Liver (tissue), 9 donors: Measurements from ENCODE around the gene CPA2. TPM values are rescaled to one million over a fixed set of nuclear protein-coding genes. Genes with fewer than 3 reads are reported as not detected.

Experiments
- DNase-seq: peaks from one replicate; pipeline ENCODE4 v3.0.0-alpha.2; 2017; ENCODE audit warnings: low spot score
- H3K27ac ChIP-seq, 2 donors: one replicate each; pipeline ENCODE4 v1.7.0; 2013; ENCODE audit warnings: inconsistent platforms in 2 of 2, low read length in 2 of 2, control low read depth in 1 of 2, low read depth in 1 of 2, mild to moderate bottlenecking in 1 of 2
- H3K27me3 ChIP-seq, 4 donors: one replicate each; pipeline versions ENCODE4 v1.6.1 to v1.7.0; 2013; ENCODE audit warnings: low read length in 3 of 4, inconsistent platforms in 1 of 4, mild to moderate bottlenecking in 1 of 4, moderate library complexity in 1 of 4; ENCODE audit not compliant: control insufficient read depth in 4 of 4, insufficient read depth in 4 of 4
- H3K36me3 ChIP-seq, 4 donors: one replicate each; pipeline versions ENCODE4 v1.6.1 to v1.7.0; 2013; ENCODE audit warnings: low read length in 3 of 4, mild to moderate bottlenecking in 3 of 4, low read depth in 1 of 4, moderate library complexity in 1 of 4; ENCODE audit not compliant: control insufficient read depth in 4 of 4, insufficient read depth in 3 of 4
- H3K4me1 ChIP-seq, 4 donors: one replicate each; pipeline versions ENCODE4 v1.6.1 to v1.7.0; 2013; ENCODE audit warnings: low read length in 3 of 4, mild to moderate bottlenecking in 3 of 4, moderate library complexity in 1 of 4; ENCODE audit not compliant: control insufficient read depth in 4 of 4, insufficient read depth in 4 of 4
- H3K4me3 ChIP-seq, 3 donors: one replicate each; pipeline versions ENCODE4 v1.6.1 to v1.7.0; 2013; ENCODE audit warnings: low read length in 3 of 3, control low read depth in 1 of 3, low read depth in 1 of 3, mild to moderate bottlenecking in 1 of 3
- H3K9ac ChIP-seq, 2 donors: one replicate each; pipeline ENCODE4 v1.7.0; 2013; ENCODE audit warnings: low read length in 2 of 2, mild to moderate bottlenecking in 2 of 2, moderate library complexity in 2 of 2, control low read depth in 1 of 2, low read depth in 1 of 2
- H3K9me3 ChIP-seq, 4 donors: one replicate each; pipeline versions ENCODE4 v1.6.1 to v1.7.0; 2013; ENCODE audit warnings: low read length in 3 of 4; ENCODE audit not compliant: control insufficient read depth in 4 of 4
- EGR1 ChIP-seq, 2 donors: IDR thresholded peaks; 2 replicates each; pipeline ENCODE4 v1.6.1; 2016 to 2018; ENCODE audit warnings: antibody characterized with exemption in 2 of 2, low read depth in 2 of 2
- FOXA1 ChIP-seq: IDR thresholded peaks from 2 replicates; pipeline ENCODE4 v1.6.1; 2016; ENCODE audit warnings: antibody characterized with exemption
- GABPA ChIP-seq, 2 donors: IDR thresholded peaks in 1 of 2; conservative IDR thresholded peaks in 1 of 2; 2 replicates each; pipeline ENCODE4 v1.6.1; 2016; ENCODE audit warnings: antibody characterized with exemption in 2 of 2, mild to moderate bottlenecking in 1 of 2, moderate library complexity in 1 of 2
- HNF4A ChIP-seq, 2 donors: conservative IDR thresholded peaks; 2 replicates each; pipeline ENCODE4 v1.6.1; 2016; ENCODE audit warnings: antibody characterized with exemption in 2 of 2, mild to moderate bottlenecking in 2 of 2
- HNF4G ChIP-seq: IDR thresholded peaks from 2 replicates; pipeline ENCODE4 v1.6.1; 2016; ENCODE audit warnings: antibody characterized with exemption
- JUND ChIP-seq, 2 donors: IDR thresholded peaks; 2 replicates each; pipeline ENCODE4 v1.6.1; 2016; ENCODE audit warnings: antibody characterized with exemption in 2 of 2
- NR2F2 ChIP-seq: IDR thresholded peaks from 2 replicates; pipeline ENCODE4 v1.6.1; 2016; ENCODE audit warnings: antibody characterized with exemption
- RAD21 ChIP-seq, 2 donors: IDR thresholded peaks; 2 replicates each; pipeline ENCODE4 v1.6.1; 2016; ENCODE audit warnings: antibody characterized with exemption in 2 of 2, mild to moderate bottlenecking in 2 of 2
- RXRA ChIP-seq, 2 donors: IDR thresholded peaks; 2 replicates each; pipeline ENCODE4 v1.6.1; 2017 to 2018; ENCODE audit warnings: antibody characterized with exemption in 2 of 2, mild to moderate bottlenecking in 1 of 2
- SP1 ChIP-seq: IDR thresholded peaks from 2 replicates; pipeline ENCODE4 v1.6.1; 2018; ENCODE audit warnings: antibody characterized with exemption, mild to moderate bottlenecking
- TAF1 ChIP-seq: conservative IDR thresholded peaks from 2 replicates; pipeline ENCODE4 v1.6.1; 2016; ENCODE audit warnings: antibody characterized with exemption, mild to moderate bottlenecking
- YY1 ChIP-seq: IDR thresholded peaks from 2 replicates; pipeline ENCODE4 v1.6.1; 2016; ENCODE audit warnings: antibody characterized with exemption, mild to moderate bottlenecking
- WGBS: extraction: QIAGEN DNeasy Blood & Tissue Kit; methylation state at CpG from one replicate; pipeline ENCODE4 v1.1.7; 2013; 5-methylcytosine and 5-hydroxymethylcytosine counted together
- polyA plus RNA-seq, 2 donors: library from polyadenylated mRNA; stranded (reverse) in 1 of 2; unstranded in 1 of 2; fragments of 200-250 nt in 1 of 2; fragments of >200 nt in 1 of 2; fragmentation: Nextera tagmentation in 1 of 2; extraction: Ambion mirVana in 1 of 2; gene quantifications; one replicate each; pipeline versions ENCODE4 v1.2.1 to v1.2.3, GENCODE V29; 2013 to 2015
- total RNA-seq, 2 donors: library from RNA; depleted of rRNA; stranded (reverse); fragments of >200 nt; gene quantifications; one replicate each; pipeline ENCODE4 v1.2.3, GENCODE V29; 2014
- TF ChIP-seq, protein P1 (sequence below): fragments of 150-350 bp; IDR thresholded peaks from 2 replicates; pipeline ENCODE4 v1.5.1; 2017; ENCODE audit warnings: improper control_type of control experiment, low read depth, low read length; ENCODE audit not compliant: missing input control
- TF ChIP-seq, protein P2 (sequence below): IDR thresholded peaks from 2 replicates; pipeline ENCODE4 v1.6.1; 2016; ENCODE audit warnings: antibody characterized with exemption, mild to moderate bottlenecking
- TF ChIP-seq, protein P3 (sequence below): IDR thresholded peaks from 2 replicates; pipeline ENCODE4 v1.6.1; 2016; ENCODE audit warnings: antibody characterized with exemption
- TF ChIP-seq, protein P4 (sequence below): IDR thresholded peaks from 2 replicates; pipeline ENCODE4 v1.6.1; 2016; ENCODE audit warnings: antibody characterized with exemption
- TF ChIP-seq, protein P5 (sequence below): IDR thresholded peaks from 2 replicates; pipeline ENCODE4 v1.6.1; 2016; ENCODE audit warnings: antibody characterized with exemption
- donor health status: healthy.
- donor health status: healthy.
- donor health status: healthy.
- donor health status: healthy.
- donor health status: healthy.

Gene CPA2
- total and polyA plus RNA-seq, 4 donors = not detected

DNA sequence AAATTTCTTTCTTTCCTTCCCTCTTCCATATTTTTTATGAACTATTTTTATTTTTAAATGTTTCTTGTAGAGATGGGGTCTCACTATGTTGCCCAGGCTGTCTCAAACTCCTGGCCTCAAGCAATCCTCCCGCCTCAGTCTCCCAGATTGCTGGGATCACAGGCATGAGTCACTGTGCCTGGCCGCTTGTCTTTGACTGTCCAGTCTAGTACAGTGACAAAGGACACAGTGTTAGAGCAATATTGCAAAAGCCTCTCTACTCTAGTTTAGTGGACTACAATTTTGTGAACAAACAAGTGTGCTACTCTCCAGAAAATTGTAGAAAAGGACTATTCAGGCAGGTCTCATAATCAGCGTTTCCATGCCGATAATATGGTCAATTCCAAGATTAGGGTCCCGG is 37.3 kb downstream of the CPA2 start:
- no peaks in the 10 kb centered on the region for H3K36me3 ChIP-seq
- WGBS = 58% methylated on average over 5 of the region's 5 CpGs

DNA sequence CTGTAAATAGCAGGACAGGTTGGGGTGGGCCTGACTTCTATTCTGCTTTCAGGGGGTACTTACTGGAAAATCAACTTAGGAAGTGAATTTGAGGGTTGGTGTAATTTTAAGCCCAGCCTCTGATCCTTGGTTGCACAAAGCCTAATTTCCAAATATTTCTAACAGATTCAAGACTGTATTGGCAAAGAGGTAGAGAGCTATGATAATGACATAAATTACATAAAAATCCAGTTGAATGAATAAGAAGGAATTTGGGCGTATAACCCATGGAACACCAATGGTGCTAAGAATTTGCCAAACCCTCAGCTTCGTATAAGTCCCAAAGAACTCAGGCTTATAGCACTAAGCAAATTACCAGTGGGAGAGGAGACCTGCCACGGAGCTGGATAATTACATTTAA is 38.2 kb downstream of the CPA2 start:
- Histone ChIP-seq H3K27ac (no peak overlapping the region), H3K4me3 (no peak overlapping the region), H3K27me3 (no peaks in the 10 kb centered on the region), H3K9ac (no peak overlapping the region), H3K36me3 (no peaks in the 10 kb centered on the region), H3K9me3 (no peaks in the 10 kb centered on the region), H3K4me1 (no peaks in the 10 kb centered on the region)
- no peak for DNase-seq
- 85% methylated on average over 3 of the region's 3 CpGs for WGBS
- TF ChIP-seq RXRA (IDR thresholded peaks at IDR 0.05) (no peak), JUND (IDR thresholded peaks at IDR 0.05) (no peak), FOXA1 (no peak)

More for the DNA sequence above, 37.3 kb downstream of the CPA2 start:
- DNase-seq = no peak
- no peaks in the 10 kb centered on the region for H3K27me3 ChIP-seq
- H3K4me1 ChIP-seq = no peaks in the 10 kb centered on the region
- H3K27ac ChIP-seq = no peak overlapping the region
- no peak overlapping the region for H3K9ac ChIP-seq
- H3K9me3 ChIP-seq = no peaks in the 10 kb centered on the region
- TF ChIP-seq HNF4G (no peak), NR2F2 (no peak), HNF4A (conservative IDR thresholded peaks at IDR 0.05) (no peak), TAF1 (no peak), EGR1 (IDR thresholded peaks at IDR 0.05; ENCODE audit: low read depth in 2 of 2) (no peak)
- TF ChIP-seq, protein P1, sequence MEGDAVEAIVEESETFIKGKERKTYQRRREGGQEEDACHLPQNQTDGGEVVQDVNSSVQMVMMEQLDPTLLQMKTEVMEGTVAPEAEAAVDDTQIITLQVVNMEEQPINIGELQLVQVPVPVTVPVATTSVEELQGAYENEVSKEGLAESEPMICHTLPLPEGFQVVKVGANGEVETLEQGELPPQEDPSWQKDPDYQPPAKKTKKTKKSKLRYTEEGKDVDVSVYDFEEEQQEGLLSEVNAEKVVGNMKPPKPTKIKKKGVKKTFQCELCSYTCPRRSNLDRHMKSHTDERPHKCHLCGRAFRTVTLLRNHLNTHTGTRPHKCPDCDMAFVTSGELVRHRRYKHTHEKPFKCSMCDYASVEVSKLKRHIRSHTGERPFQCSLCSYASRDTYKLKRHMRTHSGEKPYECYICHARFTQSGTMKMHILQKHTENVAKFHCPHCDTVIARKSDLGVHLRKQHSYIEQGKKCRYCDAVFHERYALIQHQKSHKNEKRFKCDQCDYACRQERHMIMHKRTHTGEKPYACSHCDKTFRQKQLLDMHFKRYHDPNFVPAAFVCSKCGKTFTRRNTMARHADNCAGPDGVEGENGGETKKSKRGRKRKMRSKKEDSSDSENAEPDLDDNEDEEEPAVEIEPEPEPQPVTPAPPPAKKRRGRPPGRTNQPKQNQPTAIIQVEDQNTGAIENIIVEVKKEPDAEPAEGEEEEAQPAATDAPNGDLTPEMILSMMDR = no peak
- TF ChIP-seq, protein P2, sequence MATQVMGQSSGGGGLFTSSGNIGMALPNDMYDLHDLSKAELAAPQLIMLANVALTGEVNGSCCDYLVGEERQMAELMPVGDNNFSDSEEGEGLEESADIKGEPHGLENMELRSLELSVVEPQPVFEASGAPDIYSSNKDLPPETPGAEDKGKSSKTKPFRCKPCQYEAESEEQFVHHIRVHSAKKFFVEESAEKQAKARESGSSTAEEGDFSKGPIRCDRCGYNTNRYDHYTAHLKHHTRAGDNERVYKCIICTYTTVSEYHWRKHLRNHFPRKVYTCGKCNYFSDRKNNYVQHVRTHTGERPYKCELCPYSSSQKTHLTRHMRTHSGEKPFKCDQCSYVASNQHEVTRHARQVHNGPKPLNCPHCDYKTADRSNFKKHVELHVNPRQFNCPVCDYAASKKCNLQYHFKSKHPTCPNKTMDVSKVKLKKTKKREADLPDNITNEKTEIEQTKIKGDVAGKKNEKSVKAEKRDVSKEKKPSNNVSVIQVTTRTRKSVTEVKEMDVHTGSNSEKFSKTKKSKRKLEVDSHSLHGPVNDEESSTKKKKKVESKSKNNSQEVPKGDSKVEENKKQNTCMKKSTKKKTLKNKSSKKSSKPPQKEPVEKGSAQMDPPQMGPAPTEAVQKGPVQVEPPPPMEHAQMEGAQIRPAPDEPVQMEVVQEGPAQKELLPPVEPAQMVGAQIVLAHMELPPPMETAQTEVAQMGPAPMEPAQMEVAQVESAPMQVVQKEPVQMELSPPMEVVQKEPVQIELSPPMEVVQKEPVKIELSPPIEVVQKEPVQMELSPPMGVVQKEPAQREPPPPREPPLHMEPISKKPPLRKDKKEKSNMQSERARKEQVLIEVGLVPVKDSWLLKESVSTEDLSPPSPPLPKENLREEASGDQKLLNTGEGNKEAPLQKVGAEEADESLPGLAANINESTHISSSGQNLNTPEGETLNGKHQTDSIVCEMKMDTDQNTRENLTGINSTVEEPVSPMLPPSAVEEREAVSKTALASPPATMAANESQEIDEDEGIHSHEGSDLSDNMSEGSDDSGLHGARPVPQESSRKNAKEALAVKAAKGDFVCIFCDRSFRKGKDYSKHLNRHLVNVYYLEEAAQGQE = no peak
- H3K4me3 ChIP-seq = no peak overlapping the region

DNA sequence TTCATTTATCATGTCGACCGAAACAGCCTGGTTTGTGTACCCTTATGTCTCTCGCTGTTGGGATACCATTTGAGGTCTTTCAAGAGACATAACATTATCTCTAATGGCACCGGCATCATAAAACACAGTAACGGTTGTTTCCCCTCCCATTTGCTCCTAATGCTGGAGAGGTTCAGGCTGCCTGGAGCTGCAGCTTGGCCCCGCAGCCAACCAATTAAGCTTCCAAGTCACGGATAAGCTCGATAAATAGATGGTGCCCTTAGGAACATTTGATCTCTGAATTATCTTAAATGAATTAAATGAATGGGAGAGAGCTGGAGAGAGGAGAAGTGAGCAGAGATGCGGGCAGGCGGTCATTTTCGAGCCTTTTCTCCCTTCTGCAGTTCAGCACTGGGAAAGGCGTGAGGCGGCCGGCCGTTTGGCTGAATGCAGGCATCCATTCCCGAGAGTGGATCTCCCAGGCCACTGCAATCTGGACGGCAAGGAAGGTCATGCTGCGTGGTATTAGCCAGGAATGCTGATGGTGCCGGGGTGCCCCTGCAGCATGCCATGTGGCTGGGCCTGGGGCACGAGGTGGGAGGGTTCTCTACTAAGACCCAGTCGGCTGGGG is 38.9 kb downstream of the CPA2 start:
- H3K4me3 ChIP-seq = no peak overlapping the region
- no peaks in the 10 kb centered on the region for H3K9me3 ChIP-seq
- WGBS = 79% methylated on average over 21 of the region's 21 CpGs
- no peak overlapping the region for H3K27ac ChIP-seq
- H3K4me1 ChIP-seq = no peaks in the 10 kb centered on the region
- DNase-seq = no peak
- no peak overlapping the region for H3K9ac ChIP-seq
- no peaks in the 10 kb centered on the region for H3K27me3 ChIP-seq
- no peaks in the 10 kb centered on the region for H3K36me3 ChIP-seq
- TF ChIP-seq RXRA (IDR thresholded peaks at IDR 0.05) = no peak
- TF ChIP-seq SP1 = no peak
- TF ChIP-seq RAD21 (IDR thresholded peaks at IDR 0.05) = no peak
- no peak for TF ChIP-seq NR2F2
- TF ChIP-seq, protein P2 = no peak
- TF ChIP-seq, protein P3, sequence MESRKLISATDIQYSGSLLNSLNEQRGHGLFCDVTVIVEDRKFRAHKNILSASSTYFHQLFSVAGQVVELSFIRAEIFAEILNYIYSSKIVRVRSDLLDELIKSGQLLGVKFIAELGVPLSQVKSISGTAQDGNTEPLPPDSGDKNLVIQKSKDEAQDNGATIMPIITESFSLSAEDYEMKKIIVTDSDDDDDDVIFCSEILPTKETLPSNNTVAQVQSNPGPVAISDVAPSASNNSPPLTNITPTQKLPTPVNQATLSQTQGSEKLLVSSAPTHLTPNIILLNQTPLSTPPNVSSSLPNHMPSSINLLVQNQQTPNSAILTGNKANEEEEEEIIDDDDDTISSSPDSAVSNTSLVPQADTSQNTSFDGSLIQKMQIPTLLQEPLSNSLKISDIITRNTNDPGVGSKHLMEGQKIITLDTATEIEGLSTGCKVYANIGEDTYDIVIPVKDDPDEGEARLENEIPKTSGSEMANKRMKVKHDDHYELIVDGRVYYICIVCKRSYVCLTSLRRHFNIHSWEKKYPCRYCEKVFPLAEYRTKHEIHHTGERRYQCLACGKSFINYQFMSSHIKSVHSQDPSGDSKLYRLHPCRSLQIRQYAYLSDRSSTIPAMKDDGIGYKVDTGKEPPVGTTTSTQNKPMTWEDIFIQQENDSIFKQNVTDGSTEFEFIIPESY = no peak
- no peak for TF ChIP-seq YY1
- TF ChIP-seq HNF4G = no peak
- TF ChIP-seq JUND (IDR thresholded peaks at IDR 0.05) = no peak
- no peak for TF ChIP-seq FOXA1
- TF ChIP-seq, protein P4, sequence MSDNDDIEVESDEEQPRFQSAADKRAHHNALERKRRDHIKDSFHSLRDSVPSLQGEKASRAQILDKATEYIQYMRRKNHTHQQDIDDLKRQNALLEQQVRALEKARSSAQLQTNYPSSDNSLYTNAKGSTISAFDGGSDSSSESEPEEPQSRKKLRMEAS = no peak
- TF ChIP-seq GABPA (IDR thresholded peaks at IDR 0.05 in 1 of 2, conservative IDR thresholded peaks at IDR 0.05 in 1 of 2) = no peak
- TF ChIP-seq, protein P5, sequence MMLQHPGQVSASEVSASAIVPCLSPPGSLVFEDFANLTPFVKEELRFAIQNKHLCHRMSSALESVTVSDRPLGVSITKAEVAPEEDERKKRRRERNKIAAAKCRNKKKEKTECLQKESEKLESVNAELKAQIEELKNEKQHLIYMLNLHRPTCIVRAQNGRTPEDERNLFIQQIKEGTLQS = no peak
